GM13977 (cell line): ENCODE measurements around the gene ATG9B.

Source experiments
- DNase-seq: peaks from one replicate; pipeline ENCODE4 v3.0.0; 2012; ENCODE audit warnings: low spot score
- CTCF ChIP-seq: IDR thresholded peaks from 2 replicates; pipeline ENCODE4 v1.5.1; 2012; ENCODE audit warnings: mild to moderate bottlenecking, control low read depth; ENCODE audit not compliant: insufficient read depth; ENCODE audit errors: extremely low read depth, missing control alignments
- in situ Hi-C: fragments of 300-500 bp; cut with MboI; formaldehyde crosslinking; loops from one replicate; pipeline ENCODE4 v1.12.0; 2022; ENCODE audit warnings: low sequenced_read_pairs, low pct_unique_long_range_greater_than_20kb, mixed read lengths, inconsistent platforms; ENCODE audit not compliant: unreplicated experiment

Gene ATG9B

GRCh38 chr7:150966002-150966401 is 58.3 kb downstream of the ATG9B start:
- TF ChIP-seq CTCF = no peak
- in situ Hi-C loops = no loop called here
- DNase-seq = no peak

- DNase-seq = no peak
- TF ChIP-seq CTCF = no peak
- in situ Hi-C loops = no loop called here
Observed at GRCh38 chr7:150965273-150965830, 58.9 kb downstream of the ATG9B start.
